Left ventricle myocardium inferior (tissue), 1 donor: Measurements from ENCODE around the gene CDC45. TPM values are rescaled to one million over a fixed set of nuclear protein-coding genes. Genes with fewer than 3 reads are reported as not detected.

ENCODE experiments used
- DNase-seq: peaks from one replicate; pipeline ENCODE4 v3.0.0-alpha.2; 2020
- H3K27ac ChIP-seq: fragments of 200-600 bp; replicated peaks from 2 replicates; pipeline ENCODE4 v1.8.0; 2021
- H3K27me3 ChIP-seq: fragments of 200-600 bp; 2 replicates; pipeline ENCODE4 v1.8.0; 2021; ENCODE audit warnings: low read depth
- H3K36me3 ChIP-seq: fragments of 200-600 bp; 2 replicates; pipeline ENCODE4 v1.8.0; 2021
- H3K4me1 ChIP-seq: fragments of 200-600 bp; 2 replicates; pipeline ENCODE4 v1.8.0; 2021
- H3K4me3 ChIP-seq: fragments of 200-600 bp; 2 replicates; pipeline ENCODE4 v1.8.0; 2021; ENCODE audit warnings: mild to moderate bottlenecking, moderate library complexity
- H3K9me3 ChIP-seq: fragments of 200-600 bp; replicated peaks from 2 replicates; pipeline ENCODE4 v1.8.0; 2021
- intact Hi-C: fragments of 100-400 bp; cut with micrococcal nuclease; formaldehyde crosslinking; loops from one replicate; pipeline ENCODE4 v1.11.0; 2022
- total RNA-seq: library from RNA; stranded (reverse); fragmentation: NEBNext Ultra II Directional; extraction: Animal tissue kit (Norgen Biotek cat#: 25700); gene quantifications from one replicate; pipeline ENCODE4 v1.2.1, GENCODE V29; 2021
- TF ChIP-seq, protein P1 (sequence below): fragments of 200-600 bp; IDR thresholded peaks from 2 replicates; pipeline ENCODE4 v1.8.0; 2021; ENCODE audit warnings: antibody characterized with exemption, mild to moderate bottlenecking, borderline replicate concordance
- donor health status: DM: no; HTN: yes; CAD: no; lungs with severe emphysema.

The CDC45 gene
- total RNA-seq, 1 donor from 2014 or later: 0.77 TPM

GRCh38 chr22:19517171-19517500 is 37.4 kb downstream of the CDC45 start:
- Histone ChIP-seq H3K36me3 (no peaks in the 10 kb centered on the region), H3K9me3 (peaks cover 18% of the 10 kb centered on the region), H3K27me3 (no peaks in the 10 kb centered on the region), H3K27ac (no peak overlapping the region), H3K4me1 (peaks cover 8% of the 10 kb centered on the region), H3K4me3 (no peak overlapping the region)
- intact Hi-C loops: no loop called here
- TF ChIP-seq, protein P1, sequence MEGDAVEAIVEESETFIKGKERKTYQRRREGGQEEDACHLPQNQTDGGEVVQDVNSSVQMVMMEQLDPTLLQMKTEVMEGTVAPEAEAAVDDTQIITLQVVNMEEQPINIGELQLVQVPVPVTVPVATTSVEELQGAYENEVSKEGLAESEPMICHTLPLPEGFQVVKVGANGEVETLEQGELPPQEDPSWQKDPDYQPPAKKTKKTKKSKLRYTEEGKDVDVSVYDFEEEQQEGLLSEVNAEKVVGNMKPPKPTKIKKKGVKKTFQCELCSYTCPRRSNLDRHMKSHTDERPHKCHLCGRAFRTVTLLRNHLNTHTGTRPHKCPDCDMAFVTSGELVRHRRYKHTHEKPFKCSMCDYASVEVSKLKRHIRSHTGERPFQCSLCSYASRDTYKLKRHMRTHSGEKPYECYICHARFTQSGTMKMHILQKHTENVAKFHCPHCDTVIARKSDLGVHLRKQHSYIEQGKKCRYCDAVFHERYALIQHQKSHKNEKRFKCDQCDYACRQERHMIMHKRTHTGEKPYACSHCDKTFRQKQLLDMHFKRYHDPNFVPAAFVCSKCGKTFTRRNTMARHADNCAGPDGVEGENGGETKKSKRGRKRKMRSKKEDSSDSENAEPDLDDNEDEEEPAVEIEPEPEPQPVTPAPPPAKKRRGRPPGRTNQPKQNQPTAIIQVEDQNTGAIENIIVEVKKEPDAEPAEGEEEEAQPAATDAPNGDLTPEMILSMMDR: no peak
- DNase-seq: no peak

DNA sequence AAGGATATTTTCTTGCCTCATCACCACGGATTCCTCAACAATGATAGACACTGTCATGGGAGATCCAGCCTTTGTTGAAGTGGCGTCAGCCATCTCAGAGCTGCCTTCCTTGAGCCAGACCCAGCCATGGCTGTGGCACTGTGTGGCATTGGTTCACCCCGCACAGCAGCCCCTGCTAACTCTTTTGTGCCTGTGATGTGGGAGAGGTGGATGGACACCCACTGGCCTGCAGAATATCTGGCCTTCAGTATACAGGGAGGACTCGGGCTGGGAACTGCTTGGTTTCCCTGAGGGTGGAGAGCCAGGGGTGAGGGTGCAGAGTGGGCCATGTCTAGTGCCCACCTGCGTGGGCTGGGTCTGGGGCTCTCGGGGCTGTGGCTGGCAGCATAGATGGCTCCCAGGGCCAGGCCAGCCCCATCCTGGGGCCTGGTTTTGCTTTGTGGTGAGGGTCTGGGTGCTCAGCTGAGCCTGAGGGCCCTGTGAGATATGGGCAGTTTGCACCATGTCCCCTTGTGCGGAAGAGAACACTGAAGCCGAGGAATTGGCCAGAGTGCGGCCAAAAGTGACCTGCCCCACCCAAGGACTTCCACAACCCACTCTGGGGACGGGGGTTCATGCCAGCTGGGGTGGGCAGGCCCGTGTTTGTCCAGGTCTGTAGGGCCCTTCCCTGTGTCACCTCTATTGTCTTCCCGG is 38.3 kb downstream of the CDC45 start:
- TF ChIP-seq, protein P1: no peak
- H3K36me3 ChIP-seq: no peaks in the 10 kb centered on the region
- DNase-seq: no peak
- no peak overlapping the region for H3K4me3 ChIP-seq
- intact Hi-C loops: no loop called here
- H3K9me3 ChIP-seq: peaks cover 16% of the 10 kb centered on the region
- no peak overlapping the region for H3K27ac ChIP-seq
- peaks cover 17% of the 10 kb centered on the region for H3K4me1 ChIP-seq
- H3K27me3 ChIP-seq: peaks cover 7% of the 10 kb centered on the region

DNA sequence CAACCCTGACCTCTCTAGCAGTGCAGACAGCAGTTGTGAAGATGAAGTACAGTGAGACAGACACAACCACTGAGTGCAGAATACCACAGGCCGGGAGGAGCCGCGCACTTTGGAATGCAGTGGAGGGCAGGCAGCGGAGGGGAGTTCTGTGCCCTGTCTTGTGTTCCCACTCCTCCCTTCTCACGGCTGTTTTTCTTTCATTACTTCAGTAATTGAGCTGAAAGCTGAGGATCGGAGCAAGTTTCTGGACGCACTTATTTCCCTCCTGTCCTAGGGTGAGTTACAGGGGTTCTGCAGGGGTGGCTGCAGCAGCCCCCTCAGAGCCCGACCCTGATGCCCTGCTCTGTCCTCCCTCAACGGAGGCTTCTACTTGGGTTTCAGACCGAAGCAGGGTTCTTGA is 38.9 kb downstream of the CDC45 start:
- Histone ChIP-seq H3K36me3 (no peaks in the 10 kb centered on the region), H3K4me1 (peaks cover 23% of the 10 kb centered on the region), H3K27ac (no peak overlapping the region), H3K9me3 (peaks cover 10% of the 10 kb centered on the region), H3K27me3 (peaks cover 12% of the 10 kb centered on the region), H3K4me3 (no peak overlapping the region)
- no peak for DNase-seq
- TF ChIP-seq, protein P1: no peak
- intact Hi-C loops: no loop called here

- no peak for DNase-seq
- H3K4me3 ChIP-seq: no peak overlapping the region
- H3K27me3 ChIP-seq: peaks cover 19% of the 10 kb centered on the region
- intact Hi-C loops: no loop called here
- H3K27ac ChIP-seq: no peak overlapping the region
- peaks cover 3% of the 10 kb centered on the region for H3K9me3 ChIP-seq
- H3K4me1 ChIP-seq: peaks cover 29% of the 10 kb centered on the region
- no peaks in the 10 kb centered on the region for H3K36me3 ChIP-seq
- TF ChIP-seq, protein P1: no peak
These were observed 39.6 kb downstream of the CDC45 start for GRCh38 chr22:19519041-19519926.

DNA sequence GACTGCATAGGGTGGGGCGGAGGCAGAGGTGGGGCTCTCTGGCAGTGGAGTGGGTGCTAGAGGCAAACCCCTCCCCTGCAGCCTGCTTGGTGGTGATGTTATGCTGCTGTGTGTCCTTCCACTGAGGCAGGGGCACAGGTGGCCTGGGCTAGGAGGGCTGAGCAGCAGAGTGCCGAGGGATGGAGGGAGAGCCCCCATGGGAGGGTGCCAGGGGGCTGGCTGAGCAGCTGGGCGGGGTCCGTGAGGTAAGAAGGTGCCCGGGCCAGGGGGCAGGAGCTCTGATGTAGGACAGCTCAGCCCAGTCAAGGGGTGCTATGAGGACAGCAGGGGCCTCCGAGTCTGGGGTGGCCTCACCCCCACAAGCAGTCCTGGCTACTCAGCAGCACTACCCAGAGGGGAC is 40.3 kb downstream of the CDC45 start:
- TF ChIP-seq, protein P1: no peak
- Histone ChIP-seq H3K9me3 (no peaks in the 10 kb centered on the region), H3K27ac (no peak overlapping the region), H3K27me3 (peaks cover 26% of the 10 kb centered on the region), H3K36me3 (no peaks in the 10 kb centered on the region), H3K4me1 (peaks cover 37% of the 10 kb centered on the region), H3K4me3 (no peak overlapping the region)
- DNase-seq: no peak
- intact Hi-C loops: no loop called here
